GM12801 (cell line): ENCODE data around the gene PACSIN1.

Experiments used
- TF ChIP-seq, protein P1 (sequence below): IDR thresholded peaks from one replicate; pipeline ENCODE4 v1.5.1; 2011; ENCODE audit warnings: control low read depth; ENCODE audit not compliant: insufficient read length; ENCODE audit errors: extremely low read depth

The PACSIN1 gene

DNA sequence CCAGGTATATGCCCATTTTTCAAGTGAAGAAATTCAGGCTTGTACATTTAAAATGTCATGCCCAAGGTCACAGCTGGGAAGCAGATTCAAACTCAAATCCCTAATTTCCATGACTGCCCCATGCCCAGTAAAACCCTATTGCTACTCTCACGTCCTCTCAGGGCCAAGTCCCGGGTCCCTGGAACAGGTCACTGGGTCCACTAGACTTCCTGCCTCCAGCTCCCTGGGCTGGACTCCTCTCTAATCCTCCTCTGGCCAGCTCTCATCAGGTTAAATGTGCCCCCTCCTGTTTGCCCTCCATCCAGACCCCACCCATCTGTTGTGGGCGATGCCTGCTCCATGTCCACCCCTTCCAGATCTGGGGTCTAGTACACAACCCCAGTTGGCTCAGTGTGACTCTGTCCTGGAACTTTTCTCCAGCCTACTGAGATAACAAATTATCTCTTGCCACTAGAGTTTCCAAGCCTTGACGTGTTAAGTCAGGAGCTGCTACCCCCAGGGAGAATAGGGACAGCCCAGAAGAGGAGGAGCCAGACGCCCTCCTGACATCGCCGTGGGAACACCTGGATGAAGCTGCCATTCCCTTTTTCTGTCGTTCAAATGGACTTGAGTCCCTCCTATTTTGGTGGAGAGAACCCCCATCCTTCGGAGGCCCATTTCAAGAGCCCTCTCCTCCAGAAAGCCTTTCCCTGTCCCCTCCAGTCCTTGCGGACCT, 93.9 kb downstream of the PACSIN1 start:
- TF ChIP-seq, protein P1, sequence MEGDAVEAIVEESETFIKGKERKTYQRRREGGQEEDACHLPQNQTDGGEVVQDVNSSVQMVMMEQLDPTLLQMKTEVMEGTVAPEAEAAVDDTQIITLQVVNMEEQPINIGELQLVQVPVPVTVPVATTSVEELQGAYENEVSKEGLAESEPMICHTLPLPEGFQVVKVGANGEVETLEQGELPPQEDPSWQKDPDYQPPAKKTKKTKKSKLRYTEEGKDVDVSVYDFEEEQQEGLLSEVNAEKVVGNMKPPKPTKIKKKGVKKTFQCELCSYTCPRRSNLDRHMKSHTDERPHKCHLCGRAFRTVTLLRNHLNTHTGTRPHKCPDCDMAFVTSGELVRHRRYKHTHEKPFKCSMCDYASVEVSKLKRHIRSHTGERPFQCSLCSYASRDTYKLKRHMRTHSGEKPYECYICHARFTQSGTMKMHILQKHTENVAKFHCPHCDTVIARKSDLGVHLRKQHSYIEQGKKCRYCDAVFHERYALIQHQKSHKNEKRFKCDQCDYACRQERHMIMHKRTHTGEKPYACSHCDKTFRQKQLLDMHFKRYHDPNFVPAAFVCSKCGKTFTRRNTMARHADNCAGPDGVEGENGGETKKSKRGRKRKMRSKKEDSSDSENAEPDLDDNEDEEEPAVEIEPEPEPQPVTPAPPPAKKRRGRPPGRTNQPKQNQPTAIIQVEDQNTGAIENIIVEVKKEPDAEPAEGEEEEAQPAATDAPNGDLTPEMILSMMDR, result no peak

DNA sequence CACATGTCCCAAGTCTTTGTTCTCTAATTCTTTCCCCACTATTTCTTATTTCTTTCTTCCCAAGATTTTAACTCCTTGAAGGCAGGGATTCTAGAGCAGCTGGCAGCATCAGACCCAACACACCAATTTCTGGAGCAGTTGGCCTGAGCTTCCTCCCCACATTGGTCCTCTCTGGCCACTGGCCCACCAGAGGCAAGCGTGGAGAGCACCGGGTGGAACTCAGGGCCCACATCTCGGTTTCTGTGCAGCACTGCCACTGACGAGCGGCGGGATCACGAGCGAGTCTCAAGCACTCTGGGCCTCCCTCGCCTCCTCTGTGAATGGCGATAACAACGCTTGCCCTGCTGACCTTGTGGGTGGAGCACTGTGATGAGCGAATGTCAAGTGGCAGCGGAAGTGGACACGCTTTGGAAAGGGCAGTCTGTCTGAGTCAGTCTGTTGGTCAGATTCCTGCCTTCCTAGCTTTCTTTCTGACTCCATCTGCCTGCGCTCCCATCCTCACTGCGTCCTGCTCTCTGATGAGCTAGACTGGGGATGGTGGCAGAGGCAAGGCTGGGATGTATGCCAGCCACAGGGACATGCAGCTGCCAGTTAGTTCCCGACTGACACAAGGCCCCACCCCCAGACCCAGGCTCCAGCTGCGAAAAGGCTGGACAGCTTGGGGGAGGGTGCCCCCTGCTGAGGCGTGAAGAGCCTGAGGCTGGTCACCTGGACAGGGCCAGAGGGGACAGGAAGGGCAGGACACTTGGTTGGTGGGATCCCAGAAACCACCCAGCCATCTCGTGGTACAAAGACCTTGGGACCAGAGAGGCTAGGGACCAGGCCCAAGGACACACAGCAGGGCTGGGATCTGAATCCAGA, 94.7 kb downstream of the PACSIN1 start:
- TF ChIP-seq, protein P1, result no peak

DNA sequence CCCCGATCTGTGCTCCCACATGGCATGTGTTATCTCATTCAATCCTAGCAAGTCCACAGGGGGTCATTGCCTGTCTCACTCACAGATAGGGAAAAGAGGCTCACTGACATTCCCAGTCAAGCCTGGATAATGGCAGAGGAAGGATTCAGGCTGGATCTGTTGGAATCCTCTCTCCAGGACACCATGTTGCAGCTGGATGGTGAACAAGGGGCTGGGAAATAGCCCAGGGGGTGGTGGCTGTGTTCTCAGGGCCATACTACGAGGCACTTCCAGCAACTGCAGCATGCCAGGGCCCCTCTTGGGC, 95.3 kb downstream of the PACSIN1 start:
- TF ChIP-seq, protein P1, result no peak

DNA sequence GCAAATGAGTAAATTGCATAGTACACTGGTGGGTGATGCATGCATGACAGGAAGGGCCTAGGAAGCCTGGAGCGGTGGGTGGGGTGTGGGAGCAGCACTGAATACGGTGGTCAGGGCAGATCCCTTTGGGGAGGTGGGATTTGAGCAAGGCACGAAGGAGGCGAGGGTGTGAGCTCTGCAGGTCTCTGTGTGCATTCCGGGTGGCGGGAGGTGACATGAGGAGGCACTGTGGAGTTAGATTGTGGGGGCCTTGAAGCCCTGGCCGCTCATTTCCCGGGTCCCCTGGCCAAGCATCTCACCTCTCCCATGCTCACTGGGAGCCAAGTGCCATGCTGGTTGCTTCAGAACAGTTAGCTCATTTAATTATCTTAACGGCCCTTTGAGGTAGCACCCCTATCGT, 96.5 kb downstream of the PACSIN1 start:
- TF ChIP-seq, protein P1, result no peak

DNA sequence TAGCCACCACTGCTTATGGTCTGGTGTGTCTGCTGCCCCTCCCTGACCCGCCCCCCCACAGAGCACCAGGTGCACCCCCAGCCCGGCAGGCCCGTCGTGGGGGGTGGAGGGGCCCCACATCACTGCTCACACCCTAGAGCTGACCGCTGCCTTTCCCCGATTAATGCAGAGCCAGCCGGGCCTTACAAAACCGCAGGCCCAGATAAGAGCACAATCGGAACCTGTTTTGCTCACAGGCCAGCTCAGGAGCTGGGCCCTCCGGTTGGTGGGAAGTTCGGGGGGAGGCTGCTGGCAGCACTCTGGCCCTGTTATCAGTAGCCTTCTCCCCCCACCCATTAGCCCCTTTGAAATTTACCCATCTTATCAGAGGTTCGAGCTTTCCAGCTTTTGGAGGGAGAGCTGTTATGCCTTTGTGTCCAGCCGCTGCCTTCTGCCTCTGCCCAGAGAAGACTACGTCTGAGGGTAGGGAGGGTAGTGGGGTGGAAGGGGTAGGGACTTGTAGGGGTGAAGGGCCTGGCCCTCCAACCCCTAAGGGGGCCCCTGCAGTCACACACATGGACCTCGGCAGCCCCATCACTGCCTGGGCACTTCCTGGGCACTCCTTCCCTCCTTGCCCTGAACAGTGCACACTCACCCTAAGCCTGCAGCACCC, 97.1 kb downstream of the PACSIN1 start:
- TF ChIP-seq, protein P1, result no peak

DNA sequence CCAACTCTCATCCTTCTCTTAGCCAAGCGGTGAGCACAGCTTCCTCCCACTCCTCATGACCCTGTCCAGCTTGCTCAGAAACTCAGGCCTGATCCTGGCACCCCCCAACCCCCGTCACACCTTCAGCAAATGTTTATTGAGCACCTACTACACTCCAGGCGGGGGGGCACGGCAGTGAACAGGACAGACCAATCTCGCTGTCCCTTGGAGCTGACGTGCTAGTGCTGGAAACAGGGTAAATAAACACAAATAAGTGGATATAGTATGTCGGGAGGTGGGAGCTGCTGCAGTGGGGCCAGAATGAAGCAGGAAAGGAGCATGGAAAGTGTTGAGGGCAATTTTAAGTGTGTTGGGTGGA, 97.6 kb downstream of the PACSIN1 start:
- TF ChIP-seq, protein P1, result no peak

DNA sequence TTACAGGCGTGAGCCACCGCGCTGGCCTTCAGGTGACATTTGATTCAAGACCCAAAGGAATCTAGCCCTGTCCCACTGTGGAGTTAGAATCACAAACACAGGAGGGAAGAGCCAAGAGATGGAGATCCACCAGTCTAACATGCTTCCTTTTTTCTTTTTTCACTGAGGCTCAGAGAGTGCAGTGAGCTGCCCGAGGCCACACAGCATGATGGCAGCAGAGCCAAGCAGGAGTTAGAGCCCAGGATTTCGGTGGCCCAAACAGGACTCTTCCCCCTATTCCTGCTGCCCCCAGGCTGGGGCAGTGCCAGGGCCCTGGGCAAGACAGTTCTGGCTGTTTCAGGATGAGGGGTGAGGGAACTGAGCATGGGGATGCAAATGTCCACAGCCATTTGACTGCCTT, 98.3 kb downstream of the PACSIN1 start:
- TF ChIP-seq, protein P1, result no peak
